Fibroblast of mammary gland (primary cell): ENCODE data around the gene ITGBL1.
A peak's percentile ranks its signal among the peaks of the same experiment; 100 is the strongest.

Experiments used
- DNase-seq: peaks from one replicate; pipeline ENCODE4 v3.0.0-alpha.2; 2010; ENCODE audit warnings: low read depth
- H3K4me3 ChIP-seq: 2 replicates; pipeline ENCODE4 v1.5.1; 2011; ENCODE audit warnings: low read depth, mild to moderate bottlenecking, low read length, moderate library complexity; ENCODE audit not compliant: control insufficient read depth
- TF ChIP-seq, protein P1 (sequence below): conservative IDR thresholded peaks from 2 replicates; pipeline ENCODE4 v1.5.1; 2011; ENCODE audit warnings: low read depth, low read length, inconsistent platforms; ENCODE audit not compliant: control insufficient read depth, insufficient read depth

Gene ITGBL1

GRCh38 chr13:101416181-101417042, 36.1 kb upstream of the ITGBL1 start, which contains the start of gene NALCN:
Gene NALCN, minus strand, starts transcription at chr13:101416508. Its CDS starts 17,382 bp downstream, at chr13:101399126.
- TF ChIP-seq, protein P1, sequence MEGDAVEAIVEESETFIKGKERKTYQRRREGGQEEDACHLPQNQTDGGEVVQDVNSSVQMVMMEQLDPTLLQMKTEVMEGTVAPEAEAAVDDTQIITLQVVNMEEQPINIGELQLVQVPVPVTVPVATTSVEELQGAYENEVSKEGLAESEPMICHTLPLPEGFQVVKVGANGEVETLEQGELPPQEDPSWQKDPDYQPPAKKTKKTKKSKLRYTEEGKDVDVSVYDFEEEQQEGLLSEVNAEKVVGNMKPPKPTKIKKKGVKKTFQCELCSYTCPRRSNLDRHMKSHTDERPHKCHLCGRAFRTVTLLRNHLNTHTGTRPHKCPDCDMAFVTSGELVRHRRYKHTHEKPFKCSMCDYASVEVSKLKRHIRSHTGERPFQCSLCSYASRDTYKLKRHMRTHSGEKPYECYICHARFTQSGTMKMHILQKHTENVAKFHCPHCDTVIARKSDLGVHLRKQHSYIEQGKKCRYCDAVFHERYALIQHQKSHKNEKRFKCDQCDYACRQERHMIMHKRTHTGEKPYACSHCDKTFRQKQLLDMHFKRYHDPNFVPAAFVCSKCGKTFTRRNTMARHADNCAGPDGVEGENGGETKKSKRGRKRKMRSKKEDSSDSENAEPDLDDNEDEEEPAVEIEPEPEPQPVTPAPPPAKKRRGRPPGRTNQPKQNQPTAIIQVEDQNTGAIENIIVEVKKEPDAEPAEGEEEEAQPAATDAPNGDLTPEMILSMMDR, result no peak
- no peak for DNase-seq
- H3K4me3 ChIP-seq, result peak within 1 kb of the TSS; percentile 63

DNA sequence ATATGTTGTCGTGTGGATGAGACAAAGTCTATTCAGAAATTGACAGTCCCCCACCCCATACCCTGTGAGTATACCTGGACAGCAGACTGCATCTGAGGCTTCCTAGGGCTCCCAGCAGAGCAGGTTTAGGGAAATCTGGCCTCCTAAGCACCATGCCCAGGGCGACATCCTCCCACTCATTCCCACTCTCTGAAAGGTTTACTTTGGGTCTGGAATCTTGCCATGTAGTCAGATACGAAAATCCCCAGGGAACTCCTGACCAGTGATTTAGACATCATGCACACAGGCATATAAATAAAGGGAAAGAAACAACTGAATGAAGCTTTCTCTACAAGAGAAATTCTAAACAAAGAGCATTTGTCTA, 35.5 kb upstream of the ITGBL1 start:
- DNase-seq, result peak; percentile 55
- H3K4me3 ChIP-seq, result peak overlapping the region; percentile 63
- TF ChIP-seq, protein P1, result no peak

- no peak overlapping the region for H3K4me3 ChIP-seq
- no peak for DNase-seq
- TF ChIP-seq, protein P1, result no peak
These were observed 35.0 kb upstream of the ITGBL1 start for GRCh38 chr13:101417501-101417900.

DNA sequence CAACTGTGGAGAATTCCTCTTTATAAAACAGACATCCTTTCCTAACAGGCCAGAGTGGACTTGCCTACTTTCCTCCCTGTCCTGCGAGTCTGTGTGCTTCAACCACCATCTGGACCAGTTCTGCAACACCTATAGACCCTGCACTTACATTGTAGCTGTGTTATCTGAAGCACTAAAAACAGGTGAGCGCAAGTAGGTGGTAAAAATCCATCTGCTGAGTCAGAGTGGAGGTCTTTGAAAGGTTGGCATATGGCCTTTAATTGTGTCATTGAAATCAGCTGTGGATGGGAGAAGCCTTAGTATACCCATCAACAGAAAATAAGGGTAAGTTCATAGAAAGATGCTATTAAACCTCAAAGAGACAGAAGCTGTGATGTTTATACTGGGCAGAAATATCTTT, 28.6 kb upstream of the ITGBL1 start:
- DNase-seq, result no peak
- TF ChIP-seq, protein P1, result no peak
- H3K4me3 ChIP-seq, result no peak overlapping the region

DNA sequence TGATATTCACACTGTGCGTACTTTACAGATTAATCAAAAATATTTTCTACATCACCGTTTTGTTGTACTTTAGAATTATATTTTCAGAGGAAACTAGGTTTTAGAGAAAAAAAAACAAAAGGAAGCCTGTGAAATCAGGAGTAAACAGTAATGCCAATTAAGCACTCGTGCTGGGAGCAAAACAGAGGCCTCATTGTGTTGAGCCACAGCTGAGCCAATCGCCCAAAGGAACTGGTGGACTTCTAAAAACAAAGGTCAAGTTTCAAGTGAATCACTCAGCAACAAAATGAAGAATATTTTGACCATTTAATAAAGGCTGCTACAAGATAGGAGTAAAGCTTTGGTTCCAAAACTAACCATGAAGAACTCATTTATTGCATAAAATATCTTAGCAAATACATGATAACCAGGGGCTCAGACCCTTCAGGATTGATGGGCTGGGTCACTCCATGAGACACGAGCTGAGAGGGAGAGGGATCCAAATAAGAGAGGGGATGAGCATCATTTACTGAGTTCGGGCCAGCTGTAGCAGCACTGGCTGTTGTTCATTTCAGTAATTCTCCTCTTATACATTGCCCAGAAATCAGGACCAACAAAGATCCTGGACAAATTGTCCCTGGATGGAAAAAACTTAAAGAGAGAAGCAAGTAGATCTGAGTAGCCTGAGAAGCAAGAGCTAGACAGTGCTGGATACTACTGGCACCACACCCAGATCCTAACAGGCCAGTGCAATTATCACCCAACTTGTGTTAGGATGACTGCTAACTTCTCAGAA, 27.9 kb upstream of the ITGBL1 start:
- H3K4me3 ChIP-seq, result no peak overlapping the region
- no peak for DNase-seq
- TF ChIP-seq, protein P1, result no peak

GRCh38 chr13:101425156-101425471, 27.4 kb upstream of the ITGBL1 start:
- H3K4me3 ChIP-seq, result no peak overlapping the region
- no peak for DNase-seq
- TF ChIP-seq, protein P1, result no peak
